GM20431 (cell line): ENCODE data around the gene TPPP.
"Not testable (repeated sequence)": the region's sequence is repeated elsewhere in the genome, so short reads cannot be mapped to it uniquely, and the experiment has no call there.

Source experiments
- in situ Hi-C: fragments of 300-500 bp; cut with MseI, MboI; formaldehyde crosslinking; loops from one replicate; pipeline ENCODE4 v1.15.0; 2020; ENCODE audit warnings: low sequenced_read_pairs; ENCODE audit not compliant: unreplicated experiment

The TPPP gene

DNA sequence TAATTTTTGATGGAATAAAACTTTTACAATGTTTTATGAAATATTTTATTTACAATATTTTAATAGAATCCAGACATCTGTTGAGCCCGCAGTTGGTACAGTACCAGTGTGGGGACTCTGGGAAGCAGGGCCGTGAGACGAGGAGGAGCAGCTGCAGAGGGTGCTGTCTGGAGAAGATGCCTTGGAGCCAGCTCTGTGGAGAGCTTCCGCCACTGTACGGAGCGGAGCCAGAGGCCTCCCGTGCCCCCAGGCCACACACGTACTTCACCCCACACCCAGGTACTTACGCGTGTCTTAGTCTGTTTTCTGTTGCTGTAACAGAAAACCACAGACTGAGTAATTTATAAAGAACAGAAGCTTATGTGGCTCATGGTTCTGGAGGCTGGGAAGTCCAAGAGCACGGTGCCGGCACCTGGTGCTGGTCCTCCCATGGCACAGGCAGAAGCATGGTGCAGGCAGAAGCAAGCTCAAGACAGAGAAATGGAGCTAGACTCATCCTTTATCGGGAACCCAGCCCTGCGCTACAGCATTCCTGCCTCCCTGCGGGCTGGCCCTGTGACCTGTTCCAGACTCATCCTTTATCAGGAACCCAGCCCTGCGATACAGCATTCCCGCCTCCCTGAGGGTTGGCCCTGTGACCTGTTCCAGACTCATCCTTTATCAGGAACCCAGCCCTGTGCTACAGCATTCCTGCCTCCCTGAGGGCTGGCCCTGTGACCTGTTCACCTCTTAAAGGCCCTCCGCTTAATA, 57.7 kb downstream of the TPPP start:
- in situ Hi-C loops: no loop called here

DNA sequence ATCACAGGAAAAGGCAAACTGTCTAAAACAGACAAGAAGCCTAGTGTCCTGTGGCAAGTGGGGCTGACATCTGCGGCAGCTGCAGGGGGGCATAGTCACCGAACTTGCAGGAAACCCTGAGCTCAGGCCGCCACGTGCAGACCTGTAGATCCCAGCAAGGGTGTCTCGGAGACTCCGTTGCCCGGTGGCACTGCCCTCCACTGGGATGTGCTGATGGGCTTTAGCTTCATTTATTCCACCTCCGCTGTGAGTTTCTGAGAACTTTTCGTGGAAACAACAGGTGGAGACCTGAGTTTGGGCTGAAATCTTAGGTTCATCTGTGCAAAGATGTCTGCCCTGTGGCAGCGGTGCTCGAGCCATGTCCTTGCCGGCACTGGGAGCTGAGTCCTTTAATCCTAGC, 59.0 kb downstream of the TPPP start:
- in situ Hi-C loops: no loop called here

DNA sequence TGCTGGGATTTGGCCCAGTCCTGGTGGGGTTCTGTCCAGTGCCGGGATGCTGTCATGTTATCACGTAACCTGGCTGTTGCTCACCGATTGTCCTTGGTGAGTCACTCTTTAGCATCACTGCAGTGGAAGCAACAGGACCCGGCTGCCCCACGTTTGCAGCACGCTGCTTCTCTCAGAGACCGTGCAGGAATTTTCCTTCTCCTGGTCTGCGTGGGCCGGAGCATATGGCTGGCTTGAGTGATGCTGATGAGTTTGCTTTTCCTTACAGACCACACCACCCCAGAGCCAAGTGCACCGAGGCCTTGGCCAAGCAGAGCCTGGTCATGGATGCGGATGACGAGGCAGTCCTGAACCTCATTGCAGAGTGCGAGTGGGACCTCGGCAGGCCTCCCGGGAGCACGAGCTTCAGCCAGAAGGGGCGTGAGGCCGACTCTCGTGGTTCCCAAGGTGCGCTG, 59.6 kb downstream of the TPPP start:
- in situ Hi-C loops: no loop called here

DNA sequence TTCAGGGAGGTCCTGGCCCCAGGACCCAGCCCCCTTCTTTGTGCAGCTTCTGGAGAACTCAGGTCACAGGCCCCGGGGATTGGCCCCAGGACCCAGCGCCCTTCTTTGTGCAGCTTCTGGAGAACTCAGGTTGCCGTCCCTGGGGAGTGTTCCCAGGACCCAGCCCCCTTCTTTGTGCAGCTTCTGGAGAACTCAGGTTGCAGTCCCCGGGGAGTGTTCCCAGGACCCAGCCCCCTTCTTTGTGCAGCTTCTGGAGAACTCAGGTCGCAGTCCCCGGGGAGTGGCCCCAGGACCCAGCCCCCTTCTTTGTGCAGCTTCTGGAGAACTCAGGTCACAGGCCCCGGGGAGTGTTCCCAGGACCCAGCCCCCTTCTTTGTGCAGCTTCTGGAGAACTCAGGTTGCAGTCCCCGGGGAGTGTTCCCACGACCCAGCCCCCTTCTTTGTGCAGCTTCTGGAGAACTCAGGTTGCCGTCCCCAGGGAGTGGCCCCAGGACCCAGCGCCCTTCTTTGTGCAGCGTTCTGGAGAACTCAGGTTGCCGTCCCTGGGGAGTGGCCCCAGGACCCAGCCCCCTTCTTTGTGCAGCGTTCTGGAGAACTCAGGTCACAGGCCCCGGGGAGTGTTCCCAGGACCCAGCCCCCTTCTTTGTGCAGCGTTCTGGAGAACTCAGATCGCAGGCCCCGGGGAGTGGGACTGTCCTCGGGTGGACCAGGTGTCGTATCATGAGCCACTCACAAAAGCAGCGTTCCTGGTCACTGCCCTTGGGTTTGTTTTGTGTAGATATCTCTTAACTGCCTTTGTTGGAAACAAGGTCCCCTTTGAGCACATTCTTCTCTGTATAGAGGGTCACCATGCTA, 64.6 kb downstream of the TPPP start:
- in situ Hi-C loops: not testable (repeated sequence)

DNA sequence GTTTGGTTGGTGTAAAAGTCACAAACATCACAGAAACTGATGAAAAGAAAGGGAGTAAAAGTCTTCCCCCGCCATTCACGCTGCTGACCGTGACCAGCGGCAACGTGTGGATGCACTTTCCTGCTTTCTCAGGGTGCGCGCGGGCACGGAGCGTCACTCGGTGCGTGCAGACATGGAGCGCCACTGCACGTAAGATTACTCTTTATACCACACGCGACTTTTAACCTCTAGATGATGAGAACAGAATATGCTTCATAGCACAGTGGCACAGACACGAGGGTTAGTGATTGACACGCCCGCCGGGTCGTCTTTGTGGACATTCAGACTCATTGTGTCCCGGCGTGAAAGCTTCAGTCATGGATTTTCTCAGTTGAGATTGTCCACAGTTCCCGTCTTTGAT, 65.3 kb downstream of the TPPP start:
- in situ Hi-C loops: no loop called here

- in situ Hi-C loops: no loop called here
These were observed 66.3 kb downstream of the TPPP start for GRCh38 chr5:626850-627249.

- in situ Hi-C loops: no loop called here
These were observed 67.6 kb downstream of the TPPP start for GRCh38 chr5:625516-625915.

DNA sequence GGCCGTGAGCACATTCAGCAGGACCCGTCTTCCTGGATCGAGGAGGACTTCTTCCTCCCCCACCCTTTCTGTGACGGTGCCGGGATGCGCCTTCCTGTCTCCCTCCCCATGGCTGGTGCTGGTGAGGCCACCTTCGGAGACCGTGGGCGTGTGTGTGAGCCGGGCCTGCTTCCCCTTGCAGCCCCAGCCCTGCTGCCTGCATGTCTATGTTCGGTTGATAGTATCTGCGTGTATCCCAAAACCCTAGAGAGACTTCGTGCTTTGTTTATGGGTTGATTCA, 68.3 kb downstream of the TPPP start:
- in situ Hi-C loops: no loop called here

DNA sequence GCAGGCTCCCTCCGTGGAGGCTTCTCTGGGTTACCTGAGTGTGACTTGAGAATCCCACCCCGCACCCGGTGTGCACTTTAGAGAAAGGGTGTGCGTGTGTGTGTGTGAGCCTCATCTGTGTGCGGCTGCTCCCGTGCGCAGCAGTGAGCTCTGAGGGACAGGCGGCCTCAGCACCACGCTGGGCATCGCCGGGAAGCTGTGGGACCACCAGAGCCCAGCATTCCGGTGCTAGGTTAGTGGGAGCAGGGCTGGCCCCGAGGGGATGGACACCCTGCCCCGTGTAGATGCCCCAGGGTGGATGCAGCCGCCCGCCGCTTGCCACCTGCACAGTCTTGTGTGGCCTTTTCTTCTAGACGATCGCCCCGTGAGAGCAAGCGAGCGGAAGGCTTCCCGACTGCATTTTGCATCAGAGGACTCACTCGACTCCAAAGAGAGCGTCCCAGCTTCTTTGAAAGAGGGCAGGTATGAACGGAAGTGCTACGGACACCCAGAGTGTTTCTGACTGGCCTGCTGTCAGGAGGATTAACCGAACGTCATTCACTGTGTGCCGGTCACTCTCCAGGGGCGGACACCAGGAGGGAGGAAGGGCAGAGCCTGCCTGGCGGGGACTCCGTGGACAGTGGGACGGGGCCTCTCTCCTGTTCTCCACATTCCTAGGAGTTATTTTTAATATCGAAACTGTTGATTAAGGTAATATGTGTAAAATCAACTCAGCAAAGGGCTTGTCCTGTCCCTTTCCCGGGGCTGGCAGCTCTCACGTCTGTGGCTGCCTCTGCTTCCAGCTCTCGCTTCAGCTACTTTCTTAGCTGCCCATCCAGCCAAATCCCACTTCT, 68.8 kb downstream of the TPPP start:
- in situ Hi-C loops: no loop called here

DNA sequence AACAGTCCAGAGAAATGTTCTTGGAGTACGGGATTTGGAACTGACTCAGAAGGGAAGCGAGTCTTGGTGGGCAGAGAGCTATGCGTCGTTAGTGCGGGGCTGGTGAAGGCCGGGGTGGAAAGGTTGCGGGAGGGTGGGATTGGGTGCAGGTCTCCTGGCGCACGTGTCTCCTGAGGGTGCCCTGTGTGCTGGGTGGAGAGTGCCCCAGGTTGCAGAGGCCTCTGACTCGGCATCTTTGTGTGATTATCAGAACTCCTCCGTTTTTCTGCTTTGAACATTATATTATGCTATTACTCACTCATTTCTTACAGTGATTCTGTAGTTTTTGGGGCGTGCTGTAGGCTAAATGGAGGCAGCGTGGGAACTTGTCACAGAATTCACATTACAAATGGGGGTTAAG, 69.6 kb downstream of the TPPP start:
- in situ Hi-C loops: no loop called here

DNA sequence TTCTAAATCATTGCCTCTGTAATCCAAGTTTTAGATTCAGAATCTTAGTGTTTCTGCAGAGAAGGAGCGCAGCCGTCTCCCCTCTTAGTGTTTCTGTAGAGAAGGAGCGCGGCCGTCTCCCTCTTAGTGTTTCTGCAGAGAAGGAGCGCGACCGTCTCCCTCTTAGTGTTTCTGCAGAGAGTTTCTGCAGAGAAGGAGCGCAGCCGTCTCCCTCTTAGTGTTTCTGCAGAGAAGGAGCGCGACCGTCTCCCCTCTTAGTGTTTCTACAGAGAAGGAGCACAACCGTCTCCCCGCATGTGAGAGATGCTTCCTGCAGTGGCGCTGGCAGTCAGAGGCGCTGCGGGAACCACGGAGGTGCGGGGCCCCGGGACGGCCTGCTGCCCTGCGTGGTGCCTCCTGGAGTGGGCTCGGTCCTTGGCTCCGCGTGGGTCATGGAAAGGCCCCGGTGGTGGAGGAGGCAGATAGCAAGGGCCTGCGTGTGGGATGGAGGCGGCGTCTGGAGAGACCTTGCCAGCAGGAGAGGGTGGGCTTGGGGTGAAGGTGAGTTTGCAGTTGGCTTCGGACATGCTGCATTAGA, 70.1 kb downstream of the TPPP start:
- in situ Hi-C loops: no loop called here

GRCh38 chr5:622359-622758, 70.8 kb downstream of the TPPP start:
- in situ Hi-C loops: no loop called here

- in situ Hi-C loops: no loop called here
These were observed 71.8 kb downstream of the TPPP start for GRCh38 chr5:621341-621761.

GRCh38 chr5:620586-621180, 72.5 kb downstream of the TPPP start:
- in situ Hi-C loops: no loop called here

DNA sequence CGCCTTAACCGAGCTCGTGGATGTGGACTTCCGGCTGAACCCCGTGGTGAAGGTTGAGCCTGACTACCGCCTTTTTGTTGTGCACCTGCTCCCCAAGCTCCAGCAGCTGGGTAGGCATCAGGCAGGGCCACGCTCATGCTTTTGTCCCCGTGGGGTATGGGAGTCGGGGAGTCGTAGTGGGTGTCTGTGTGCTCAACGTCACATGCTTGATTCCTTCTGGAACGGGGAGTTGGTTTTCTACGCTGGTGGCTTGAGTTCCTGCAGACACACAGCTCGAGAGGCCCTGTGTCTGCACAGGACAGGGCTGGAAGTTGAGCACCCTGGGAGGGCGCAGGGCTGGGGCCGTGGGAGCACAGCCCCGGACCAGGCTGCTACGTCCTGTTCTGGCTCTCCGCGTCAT, 73.0 kb downstream of the TPPP start:
- in situ Hi-C loops: no loop called here

DNA sequence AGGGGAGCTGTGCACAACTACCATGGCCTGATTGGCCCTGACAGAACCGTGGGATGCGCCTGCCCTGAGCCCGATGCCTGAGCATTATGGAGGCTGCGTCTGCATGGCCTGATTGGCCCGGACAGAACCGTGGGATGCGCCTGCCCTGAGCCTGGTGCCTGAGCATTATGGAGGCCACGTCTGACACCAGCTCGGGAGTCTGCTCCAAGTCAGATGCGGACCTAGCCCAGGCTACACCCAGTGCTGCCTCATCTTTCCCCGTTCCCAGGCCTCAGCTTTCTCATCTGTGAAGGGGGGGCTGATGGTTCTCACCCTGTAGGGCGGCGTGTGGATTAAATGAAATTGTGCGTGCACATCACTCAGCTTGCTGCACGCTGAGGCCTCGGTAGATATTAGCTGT, 73.7 kb downstream of the TPPP start:
- in situ Hi-C loops: no loop called here

DNA sequence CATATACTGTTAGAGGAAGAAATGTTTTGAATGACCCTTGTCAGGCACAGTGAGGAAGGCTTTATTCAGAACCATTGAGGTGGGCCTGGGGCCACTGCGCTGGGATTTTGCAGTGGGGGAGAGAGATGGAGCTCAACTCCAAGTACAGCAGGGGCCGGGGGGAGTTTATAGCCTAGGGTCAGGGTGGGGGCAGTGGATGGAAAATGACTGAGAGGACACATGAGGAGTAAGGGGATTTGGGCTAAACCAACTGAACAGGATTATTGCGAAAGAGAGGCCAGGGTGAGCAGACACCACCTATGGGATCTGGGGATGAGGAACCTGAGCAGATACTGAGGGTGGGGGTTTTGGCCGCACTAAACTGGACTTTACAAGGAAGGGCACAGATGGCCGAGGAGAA, 74.7 kb downstream of the TPPP start:
- in situ Hi-C loops: no loop called here

DNA sequence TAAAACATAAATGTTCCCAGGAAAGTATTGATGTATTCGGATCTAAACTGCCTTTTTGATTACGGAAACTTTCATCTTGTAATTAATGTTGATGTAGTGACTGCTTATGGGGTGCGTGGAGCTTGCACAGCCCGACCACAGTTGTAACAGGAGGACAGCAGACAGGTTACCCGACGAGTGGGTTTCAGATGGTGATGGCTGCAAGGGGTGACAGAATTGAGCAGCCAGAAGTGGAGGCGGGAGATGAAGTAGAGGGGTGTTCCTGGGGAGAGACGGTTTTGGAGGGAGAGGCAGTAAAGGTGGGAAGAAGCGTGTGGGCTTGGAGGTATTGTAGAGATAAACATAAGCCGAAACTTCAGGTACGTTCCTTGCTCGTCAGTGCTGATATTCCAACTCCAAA, 75.3 kb downstream of the TPPP start:
- in situ Hi-C loops: no loop called here

- in situ Hi-C loops: no loop called here
These were observed 76.6 kb downstream of the TPPP start for GRCh38 chr5:616484-617039.
